Measurements from ENCODE around the gene PEX26. TPM values are rescaled to one million over a fixed set of nuclear protein-coding genes. Genes with fewer than 3 reads are reported as not detected.

PEX26 gene
- total RNA-seq, 1 experiment from 2014 or later = 21.9 TPM

DNA sequence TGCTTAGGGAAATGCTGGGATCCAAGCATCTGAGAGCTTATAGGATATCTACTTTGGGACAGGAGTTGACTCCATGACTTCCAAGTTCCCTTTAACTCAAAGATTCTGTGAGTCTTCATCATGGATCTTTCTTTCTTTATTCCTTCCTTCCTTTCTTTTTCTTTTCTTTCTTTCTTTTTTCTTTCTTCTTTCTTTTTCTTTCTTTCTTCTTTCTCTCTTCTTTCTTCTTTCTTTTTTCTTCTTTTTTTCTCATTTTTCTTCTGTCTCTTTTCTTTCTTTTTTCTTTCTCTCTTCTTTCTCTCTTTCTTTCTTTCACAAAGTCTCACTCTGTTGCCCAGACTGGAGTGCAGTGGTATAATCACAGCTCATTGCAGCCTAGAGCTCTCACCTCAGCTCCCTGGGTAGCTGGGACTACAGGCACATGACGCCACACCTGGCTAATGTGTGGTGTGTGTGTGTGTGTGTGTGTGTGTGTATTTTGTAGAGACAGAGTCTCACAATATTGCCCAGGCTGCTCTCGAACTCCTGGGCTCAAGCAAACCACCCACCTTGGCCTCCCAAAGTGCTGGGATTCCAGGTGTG, 48.0 kb upstream of the PEX26 start:
- CTCF ChIA-PET = no interaction called here
- intact Hi-C loops (cut with micrococcal nuclease; ENCODE audit: unreplicated experiment) (loop anchor here (10.0 kb wide), 1 partner anchor 195 kb away; no protein-coding TSS in a partner anchor), in situ Hi-C loops (cut with HindIII; ENCODE audit: low pct_unique_long_range_greater_than_20kb, low sequenced_read_pairs) (no loop called here)
- BruUV-seq (replicated peaks) = no TSS peak
- POLR2A ChIA-PET = no interaction called here
- no peak for TF ChIP-seq POLR2AphosphoS5 (IDR thresholded peaks at IDR 0.05; ENCODE audit: low read depth, low read length)
- TF ChIP-seq, protein P1, sequence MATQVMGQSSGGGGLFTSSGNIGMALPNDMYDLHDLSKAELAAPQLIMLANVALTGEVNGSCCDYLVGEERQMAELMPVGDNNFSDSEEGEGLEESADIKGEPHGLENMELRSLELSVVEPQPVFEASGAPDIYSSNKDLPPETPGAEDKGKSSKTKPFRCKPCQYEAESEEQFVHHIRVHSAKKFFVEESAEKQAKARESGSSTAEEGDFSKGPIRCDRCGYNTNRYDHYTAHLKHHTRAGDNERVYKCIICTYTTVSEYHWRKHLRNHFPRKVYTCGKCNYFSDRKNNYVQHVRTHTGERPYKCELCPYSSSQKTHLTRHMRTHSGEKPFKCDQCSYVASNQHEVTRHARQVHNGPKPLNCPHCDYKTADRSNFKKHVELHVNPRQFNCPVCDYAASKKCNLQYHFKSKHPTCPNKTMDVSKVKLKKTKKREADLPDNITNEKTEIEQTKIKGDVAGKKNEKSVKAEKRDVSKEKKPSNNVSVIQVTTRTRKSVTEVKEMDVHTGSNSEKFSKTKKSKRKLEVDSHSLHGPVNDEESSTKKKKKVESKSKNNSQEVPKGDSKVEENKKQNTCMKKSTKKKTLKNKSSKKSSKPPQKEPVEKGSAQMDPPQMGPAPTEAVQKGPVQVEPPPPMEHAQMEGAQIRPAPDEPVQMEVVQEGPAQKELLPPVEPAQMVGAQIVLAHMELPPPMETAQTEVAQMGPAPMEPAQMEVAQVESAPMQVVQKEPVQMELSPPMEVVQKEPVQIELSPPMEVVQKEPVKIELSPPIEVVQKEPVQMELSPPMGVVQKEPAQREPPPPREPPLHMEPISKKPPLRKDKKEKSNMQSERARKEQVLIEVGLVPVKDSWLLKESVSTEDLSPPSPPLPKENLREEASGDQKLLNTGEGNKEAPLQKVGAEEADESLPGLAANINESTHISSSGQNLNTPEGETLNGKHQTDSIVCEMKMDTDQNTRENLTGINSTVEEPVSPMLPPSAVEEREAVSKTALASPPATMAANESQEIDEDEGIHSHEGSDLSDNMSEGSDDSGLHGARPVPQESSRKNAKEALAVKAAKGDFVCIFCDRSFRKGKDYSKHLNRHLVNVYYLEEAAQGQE (IDR thresholded peaks at IDR 0.05; ENCODE audit: insufficient read depth in 1 of 2, low read depth in 2 of 2, low read length in 1 of 2) = no peak
- TF ChIP-seq, protein P2, sequence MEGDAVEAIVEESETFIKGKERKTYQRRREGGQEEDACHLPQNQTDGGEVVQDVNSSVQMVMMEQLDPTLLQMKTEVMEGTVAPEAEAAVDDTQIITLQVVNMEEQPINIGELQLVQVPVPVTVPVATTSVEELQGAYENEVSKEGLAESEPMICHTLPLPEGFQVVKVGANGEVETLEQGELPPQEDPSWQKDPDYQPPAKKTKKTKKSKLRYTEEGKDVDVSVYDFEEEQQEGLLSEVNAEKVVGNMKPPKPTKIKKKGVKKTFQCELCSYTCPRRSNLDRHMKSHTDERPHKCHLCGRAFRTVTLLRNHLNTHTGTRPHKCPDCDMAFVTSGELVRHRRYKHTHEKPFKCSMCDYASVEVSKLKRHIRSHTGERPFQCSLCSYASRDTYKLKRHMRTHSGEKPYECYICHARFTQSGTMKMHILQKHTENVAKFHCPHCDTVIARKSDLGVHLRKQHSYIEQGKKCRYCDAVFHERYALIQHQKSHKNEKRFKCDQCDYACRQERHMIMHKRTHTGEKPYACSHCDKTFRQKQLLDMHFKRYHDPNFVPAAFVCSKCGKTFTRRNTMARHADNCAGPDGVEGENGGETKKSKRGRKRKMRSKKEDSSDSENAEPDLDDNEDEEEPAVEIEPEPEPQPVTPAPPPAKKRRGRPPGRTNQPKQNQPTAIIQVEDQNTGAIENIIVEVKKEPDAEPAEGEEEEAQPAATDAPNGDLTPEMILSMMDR (IDR thresholded peaks at IDR 0.05) = no peak
- TF ChIP-seq SIN3A (IDR thresholded peaks at IDR 0.05; ENCODE audit: borderline replicate concordance, insufficient read depth, low read depth, low read length) = no peak
- no peak for TF ChIP-seq TCF7L2 (IDR thresholded peaks at IDR 0.05; ENCODE audit: low read depth, low read length)
- no peaks in the 10 kb centered on the region for H3K9me3 ChIP-seq (ENCODE audit: control insufficient read depth, insufficient read depth, low read depth, low read length)
- H3K27me3 ChIP-seq (ENCODE audit: control insufficient read depth, insufficient read depth, low read length) = no peaks in the 10 kb centered on the region
- H3K27ac ChIP-seq (ENCODE audit: low read length) = no peak overlapping the region
- DNase-seq (ENCODE audit: low read depth, low spot score) = no peak
- no peak overlapping the region for H3K4me3 ChIP-seq (ENCODE audit: low read depth in 2 of 2, low read length in 2 of 2)
- no peak for ATAC-seq
- no peaks in the 10 kb centered on the region for H3K36me3 ChIP-seq (ENCODE audit: control insufficient read depth, insufficient read depth, low read length)
- H3K4me1 ChIP-seq (ENCODE audit: control insufficient read depth, insufficient read depth, low read length) = no peaks in the 10 kb centered on the region

DNA sequence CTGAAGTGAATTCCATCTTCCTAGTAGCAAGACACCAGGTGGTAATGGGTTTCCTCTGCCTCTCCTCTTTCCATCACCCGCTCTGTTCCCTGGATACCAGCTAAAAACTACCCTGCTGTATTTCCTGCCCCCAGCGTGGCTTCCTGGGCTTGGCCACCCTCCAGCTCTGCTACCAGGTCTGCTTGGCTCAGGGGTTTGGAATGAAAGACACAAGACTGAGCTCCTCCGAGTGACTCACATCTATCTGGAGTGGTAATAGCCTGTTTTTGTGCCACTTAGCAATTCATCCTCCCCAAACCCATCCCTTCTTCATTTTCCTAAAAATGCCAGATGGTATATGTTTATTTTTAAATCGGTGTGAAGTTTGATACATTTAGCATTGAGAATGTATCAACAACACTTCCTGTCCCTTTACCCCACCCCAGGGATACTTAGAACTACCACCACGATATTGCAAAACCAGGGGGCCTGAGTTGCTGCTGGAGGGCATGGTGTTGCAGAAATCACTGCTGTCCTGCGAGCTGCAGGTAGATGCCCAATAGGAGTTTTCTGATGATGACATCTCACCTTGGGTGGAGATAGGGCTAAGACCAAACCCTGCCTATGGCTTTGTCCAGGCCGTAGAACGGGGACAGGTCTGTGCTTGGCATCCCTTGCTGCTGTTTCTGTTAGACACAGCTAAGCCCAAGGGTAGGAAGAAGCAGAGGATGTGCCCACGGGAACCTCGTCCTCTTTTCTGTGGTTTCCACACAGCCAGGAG, 45.9 kb upstream of the PEX26 start:
- CTCF ChIA-PET = interaction anchor here (0.7 kb wide), 1 partner anchor 174 kb away, joined by 3 read pairs; no protein-coding TSS in a partner anchor
- peak; percentile 86 for ATAC-seq

More for the DNA sequence above, 45.9 kb upstream of the PEX26 start:
- POLR2A ChIA-PET = interaction anchor here (0.5 to 0.7 kb wide), 2 partner anchors 51 to 344 kb away, joined by 3 to 4 read pairs; no protein-coding TSS in a partner anchor
- Histone ChIP-seq H3K9me3 (ENCODE audit: control insufficient read depth, insufficient read depth, low read depth, low read length) (no peaks in the 10 kb centered on the region), H3K4me3 (ENCODE audit: low read depth in 2 of 2, low read length in 2 of 2) (no peak overlapping the region), H3K27me3 (ENCODE audit: control insufficient read depth, insufficient read depth, low read length) (no peaks in the 10 kb centered on the region), H3K27ac (ENCODE audit: low read length) (no peak overlapping the region), H3K4me1 (ENCODE audit: control insufficient read depth, insufficient read depth, low read length) (no peaks in the 10 kb centered on the region), H3K36me3 (ENCODE audit: control insufficient read depth, insufficient read depth, low read length) (no peaks in the 10 kb centered on the region)
- DNase-seq (ENCODE audit: low read depth, low spot score) = peak; percentile 86
- BruUV-seq (replicated peaks) = no TSS peak
- intact Hi-C loops (cut with micrococcal nuclease; ENCODE audit: unreplicated experiment) = no loop called here
- in situ Hi-C loops (cut with HindIII; ENCODE audit: low pct_unique_long_range_greater_than_20kb, low sequenced_read_pairs) = no loop called here
- TF ChIP-seq, protein P2 (IDR thresholded peaks at IDR 0.05) = no peak
- TF ChIP-seq, protein P1 (IDR thresholded peaks at IDR 0.05; ENCODE audit: insufficient read depth in 1 of 2, low read depth in 2 of 2, low read length in 1 of 2) = no peak
- TF ChIP-seq TCF7L2 (IDR thresholded peaks at IDR 0.05; ENCODE audit: low read depth, low read length) (no peak), POLR2AphosphoS5 (IDR thresholded peaks at IDR 0.05; ENCODE audit: low read depth, low read length) (no peak), SIN3A (IDR thresholded peaks at IDR 0.05; ENCODE audit: borderline replicate concordance, insufficient read depth, low read depth, low read length) (no peak)
